Posterior vena cava (tissue), 2 donors: ENCODE data around the gene CWH43. TPM values are rescaled to one million over a fixed set of nuclear protein-coding genes. Genes with fewer than 3 reads are reported as not detected.
"Not testable (repeated sequence)": the region's sequence is repeated elsewhere in the genome, so short reads cannot be mapped to it uniquely, and the experiment has no call there.

Experiments used
- DNase-seq: peaks from one replicate; pipeline ENCODE4 v3.0.0-alpha.2; 2020; ENCODE audit warnings: low spot score
- intact Hi-C, 2 donors: fragments of 100-400 bp; cut with DNase I; formaldehyde crosslinking; loops; one replicate each; pipeline versions ENCODE4 v1.14.1 to v1.14.2; 2022 to 2023
- total RNA-seq, 2 donors: library from RNA; stranded (reverse); fragmentation: NEBNext Ultra II Directional; extraction: Animal tissue kit (Norgen Biotek cat#: 25700); gene quantifications; one replicate each; pipeline ENCODE4 v1.2.1, GENCODE V29; 2021
- donor health status: DM: yes; HTN: yes; CAD: no.
- donor health status: DM: yes; HTN: yes; CAD: no.

The CWH43 gene
- total RNA-seq, 2 donors from 2014 or later, result not detected

DNA sequence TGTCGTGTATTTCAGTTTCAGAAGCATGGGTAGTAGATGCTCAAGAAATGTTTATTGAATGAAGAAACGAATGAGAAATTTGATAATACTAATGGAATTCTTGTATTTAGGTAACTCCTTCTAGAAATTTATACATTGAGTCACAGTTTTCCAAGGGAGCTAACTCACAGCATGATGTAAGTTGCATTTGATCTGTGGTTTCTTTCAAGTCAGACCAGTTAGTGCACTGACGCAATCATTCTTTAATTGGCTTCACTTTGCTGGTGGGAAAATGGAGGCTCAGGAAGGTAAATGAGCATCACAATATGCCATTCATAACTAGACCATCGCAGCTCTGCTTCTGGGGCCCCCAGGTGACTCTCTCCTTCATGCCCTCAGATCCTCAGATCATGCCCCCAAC is 17.3 kb upstream of the CWH43 start:
- intact Hi-C loops, result loop anchor here in 1 of 2 donors (5.0 kb wide), 1 partner anchor 392 kb away; no protein-coding TSS in a partner anchor
- DNase-seq, result no peak

DNA sequence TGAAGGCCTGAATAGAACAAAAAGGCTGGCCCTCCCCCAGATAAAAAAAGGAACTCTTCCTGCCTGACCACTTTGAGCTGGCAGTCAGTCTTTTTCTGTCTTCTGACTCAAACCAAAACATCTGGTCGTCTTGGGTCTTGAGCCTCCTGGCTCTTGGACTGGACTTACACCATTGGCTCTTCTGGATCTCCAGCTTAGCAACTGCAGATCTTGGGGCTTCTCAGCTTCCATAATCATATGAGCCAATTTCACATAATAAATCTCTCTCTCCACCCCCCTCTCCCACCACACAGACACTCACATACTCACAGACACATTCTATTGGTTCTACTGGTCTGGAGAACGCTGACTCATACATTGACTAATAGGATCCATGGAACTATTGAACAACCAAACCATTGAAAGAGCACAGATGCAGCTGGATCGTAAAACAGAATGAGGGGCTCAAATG is 15.6 kb upstream of the CWH43 start:
- intact Hi-C loops, result no loop called here
- DNase-seq, result no peak

DNA sequence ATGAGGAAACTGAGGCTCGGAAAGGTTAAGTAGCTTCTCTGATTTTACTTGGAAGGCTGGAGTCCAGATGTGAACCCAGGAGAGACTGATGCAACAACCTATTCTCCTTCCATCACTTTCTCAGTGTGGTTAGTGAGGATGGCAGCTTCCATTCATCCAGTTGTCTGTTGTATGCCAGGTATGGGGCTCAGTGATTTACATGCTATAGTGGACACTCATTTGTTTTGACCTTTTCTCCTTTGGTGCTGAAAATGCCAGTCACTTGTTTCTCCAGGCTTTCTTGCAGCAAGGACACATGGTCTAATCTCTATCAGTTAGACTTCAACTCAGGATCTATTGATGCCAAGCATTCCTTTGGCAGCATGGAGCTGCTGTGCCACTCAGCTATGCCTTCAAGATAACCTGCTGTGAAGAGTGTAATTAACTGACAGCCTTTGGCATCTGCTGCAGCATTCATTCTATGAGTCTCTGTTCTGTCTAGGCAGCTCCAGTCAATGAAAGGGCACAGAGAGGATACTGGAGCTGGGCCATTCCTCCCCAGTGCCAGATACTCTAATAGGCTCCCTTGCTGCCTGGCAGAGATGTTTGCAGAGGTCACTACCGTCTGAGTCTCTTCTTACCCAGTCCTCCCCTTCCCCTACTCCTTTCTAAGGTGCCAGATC is 11.0 kb upstream of the CWH43 start:
- intact Hi-C loops, result no loop called here
- DNase-seq, result no peak

DNA sequence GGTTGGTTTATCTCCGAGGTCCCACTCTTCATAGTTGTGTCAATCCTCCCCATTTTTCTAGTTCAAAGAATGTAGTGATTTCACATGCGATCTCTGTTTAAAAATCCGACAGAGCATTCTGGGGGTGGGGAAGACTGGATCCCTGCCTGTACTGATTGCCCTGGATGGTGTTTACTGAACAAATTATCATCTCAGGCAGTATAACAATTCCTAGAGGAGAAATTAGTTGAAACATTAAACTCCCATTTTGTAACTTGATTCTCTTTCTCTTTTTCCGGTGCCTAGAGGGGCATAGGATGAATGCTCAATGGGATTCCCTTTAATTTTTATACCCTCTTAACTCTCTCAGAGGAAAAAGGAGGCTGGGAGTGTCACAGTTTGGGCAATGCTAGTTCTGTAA is 10.0 kb upstream of the CWH43 start:
- intact Hi-C loops, result no loop called here
- DNase-seq, result no peak

GRCh38 chr4:48979914-48980579 is 6.0 kb upstream of the CWH43 start:
- no peak for DNase-seq
- intact Hi-C loops, result loop anchor here in 1 of 2 donors (5.0 kb wide), 1 partner anchor 233 kb away; no protein-coding TSS in a partner anchor

- intact Hi-C loops, result loop anchor here in 1 of 2 donors (5.0 kb wide), 1 partner anchor 237 kb away; no protein-coding TSS in a partner anchor
- not testable (repeated sequence) for DNase-seq
Observed at GRCh38 chr4:48984005-48984404, 2.1 kb upstream of the CWH43 start.

DNA sequence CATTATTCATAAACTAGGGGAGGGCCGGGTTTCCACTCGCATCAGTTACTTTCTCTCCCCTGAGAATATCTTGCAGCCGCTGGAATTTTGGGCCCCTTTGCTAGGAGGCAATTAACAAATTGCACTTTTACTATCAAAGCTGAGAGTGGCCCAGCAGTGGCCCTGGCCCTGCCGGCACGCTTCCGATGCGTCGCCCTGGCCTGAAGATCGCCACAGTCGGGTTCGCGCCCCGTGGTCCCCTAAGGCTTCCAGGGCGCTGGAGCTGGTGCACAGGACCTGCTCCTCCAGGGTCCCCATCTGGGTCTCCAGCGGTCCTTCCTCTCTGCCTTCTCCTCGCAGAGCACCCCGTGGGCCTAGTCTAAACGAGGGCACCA is 486 bp upstream of the CWH43 start:
- intact Hi-C loops, result no loop called here
- no peak for DNase-seq

GRCh38 chr4:48986654-48987164 is 634 bp downstream of the CWH43 start:
- intact Hi-C loops, result no loop called here
- no peak for DNase-seq

DNA sequence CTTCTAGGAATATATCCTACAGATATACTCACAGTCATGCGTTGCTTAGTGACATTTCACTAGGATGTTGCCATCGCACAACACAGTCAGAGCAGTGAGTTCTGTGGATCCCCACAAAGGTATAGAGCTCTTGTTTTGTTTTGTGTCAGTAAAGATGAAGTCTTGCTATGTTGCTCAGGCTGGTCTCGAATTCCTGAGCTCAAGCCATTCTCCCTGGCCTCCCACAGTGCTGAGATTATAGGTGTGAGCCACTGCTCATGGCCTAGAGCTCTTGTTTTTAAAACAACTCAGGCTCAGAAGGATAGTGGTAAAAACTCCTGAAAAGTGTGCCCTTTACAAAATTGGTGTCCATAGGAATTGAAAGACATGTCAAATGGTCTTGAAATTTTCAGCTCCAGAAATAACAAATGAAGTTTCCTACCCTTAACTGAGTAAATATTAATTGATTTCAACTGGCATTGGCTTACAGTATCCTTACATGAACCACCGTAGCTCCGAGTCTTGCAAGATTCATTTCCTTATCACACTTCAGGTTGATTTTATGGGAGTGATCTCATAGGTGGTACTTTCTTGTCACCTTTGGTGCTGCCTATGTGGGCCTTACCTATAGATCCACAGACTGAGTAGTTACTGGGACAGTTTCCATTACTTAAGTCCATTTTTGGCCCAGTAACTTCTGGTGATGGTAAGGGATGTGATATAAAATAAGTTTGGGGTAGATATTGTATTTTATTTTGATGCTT is 3.6 kb downstream of the CWH43 start:
- intact Hi-C loops, result no loop called here
- no peak for DNase-seq

GRCh38 chr4:48991357-48991756 is 5.3 kb downstream of the CWH43 start:
- no peak for DNase-seq
- intact Hi-C loops, result no loop called here

GRCh38 chr4:48997962-48998361 is 11.9 kb downstream of the CWH43 start:
- intact Hi-C loops, result no loop called here
- no peak for DNase-seq

GRCh38 chr4:48998440-48998839 is 12.4 kb downstream of the CWH43 start:
- no peak for DNase-seq
- intact Hi-C loops, result no loop called here

DNA sequence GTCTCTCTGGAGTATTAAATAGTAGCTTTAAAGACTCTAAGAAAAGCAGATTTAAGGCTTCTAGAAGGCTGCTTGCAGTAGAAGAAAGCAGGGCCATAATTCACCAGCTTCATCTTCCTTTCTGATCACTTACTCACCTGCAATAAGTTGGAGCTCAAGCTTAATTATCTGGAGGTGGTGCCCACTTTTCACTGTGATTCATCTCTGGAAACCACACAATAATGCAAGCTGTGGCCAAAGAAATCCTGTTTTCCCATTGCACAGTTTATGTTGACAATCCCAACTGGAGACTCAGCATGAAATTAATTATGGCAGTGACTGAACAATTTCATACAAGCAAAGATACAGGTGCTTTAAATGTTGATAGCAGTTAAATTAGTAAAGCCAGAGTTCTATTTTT is 14.7 kb downstream of the CWH43 start:
- intact Hi-C loops, result loop anchor here in 1 of 2 donors (5.0 kb wide), 1 partner anchor 1269 kb away; no protein-coding TSS in a partner anchor
- DNase-seq, result no peak

GRCh38 chr4:49002931-49003330 is 16.9 kb downstream of the CWH43 start:
- intact Hi-C loops, result loop anchor here in 1 of 2 donors (5.0 kb wide), 1 partner anchor 1271 kb away; no protein-coding TSS in a partner anchor
- DNase-seq, result no peak

- no peak for DNase-seq
- intact Hi-C loops, result no loop called here
Observed at GRCh38 chr4:49018718-49019295, 32.7 kb downstream of the CWH43 start.

- DNase-seq, result no peak
- intact Hi-C loops, result no loop called here
Observed at GRCh38 chr4:49032440-49033161, 46.5 kb downstream of the CWH43 start.

DNA sequence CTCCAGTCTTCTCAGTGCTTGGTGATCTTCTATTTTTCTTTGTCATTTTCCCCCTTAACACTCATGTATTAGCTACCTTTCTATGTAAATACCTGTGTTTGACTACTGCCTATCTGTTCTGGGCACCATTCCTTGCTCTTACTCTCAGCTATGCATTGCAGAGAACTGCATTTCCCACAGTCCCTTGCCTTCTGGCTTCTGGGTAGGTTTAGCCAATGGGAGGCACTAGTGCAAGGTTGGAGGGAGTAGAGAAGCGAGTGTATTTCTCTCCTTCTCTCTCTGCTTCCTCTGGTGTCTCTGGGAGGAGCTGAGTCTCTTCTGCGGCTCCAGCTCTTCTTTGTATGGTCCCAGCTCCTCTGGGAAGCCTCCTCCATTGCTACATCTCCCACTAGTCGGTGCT is 50.5 kb downstream of the CWH43 start:
- DNase-seq, result no peak
- intact Hi-C loops, result no loop called here

- intact Hi-C loops, result no loop called here
- no peak for DNase-seq
Observed at GRCh38 chr4:49044270-49044669, 58.2 kb downstream of the CWH43 start.

DNA sequence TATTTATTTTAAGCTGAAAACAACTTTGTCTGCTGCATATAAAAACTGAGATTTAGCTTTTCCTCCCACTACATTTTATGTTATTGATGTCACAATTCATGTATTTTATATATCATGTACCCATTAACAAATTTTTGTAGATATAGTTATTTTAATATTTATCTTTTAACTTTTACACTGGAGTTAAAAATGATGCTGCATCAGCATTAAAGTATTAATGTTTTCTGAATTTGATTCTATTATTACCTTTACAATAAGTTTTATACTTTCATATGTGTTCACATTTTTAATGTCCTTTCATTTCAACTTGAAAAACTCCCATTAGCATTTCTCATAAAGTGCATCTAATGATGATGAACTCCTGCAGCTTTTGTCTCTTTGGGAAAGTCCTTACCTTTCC is 72.2 kb downstream of the CWH43 start:
- no peak for DNase-seq

More for the DNA sequence above, 72.2 kb downstream of the CWH43 start:
- intact Hi-C loops, result no loop called here
